ENCODE measurements around the gene PCDH15.
A peak's percentile ranks its signal among the peaks of the same experiment; 100 is the strongest.

The PCDH15 gene

GRCh38 chr10:54203401-54203800 is 597.6 kb downstream of the PCDH15 start:
- TF ChIP-seq, protein P1, sequence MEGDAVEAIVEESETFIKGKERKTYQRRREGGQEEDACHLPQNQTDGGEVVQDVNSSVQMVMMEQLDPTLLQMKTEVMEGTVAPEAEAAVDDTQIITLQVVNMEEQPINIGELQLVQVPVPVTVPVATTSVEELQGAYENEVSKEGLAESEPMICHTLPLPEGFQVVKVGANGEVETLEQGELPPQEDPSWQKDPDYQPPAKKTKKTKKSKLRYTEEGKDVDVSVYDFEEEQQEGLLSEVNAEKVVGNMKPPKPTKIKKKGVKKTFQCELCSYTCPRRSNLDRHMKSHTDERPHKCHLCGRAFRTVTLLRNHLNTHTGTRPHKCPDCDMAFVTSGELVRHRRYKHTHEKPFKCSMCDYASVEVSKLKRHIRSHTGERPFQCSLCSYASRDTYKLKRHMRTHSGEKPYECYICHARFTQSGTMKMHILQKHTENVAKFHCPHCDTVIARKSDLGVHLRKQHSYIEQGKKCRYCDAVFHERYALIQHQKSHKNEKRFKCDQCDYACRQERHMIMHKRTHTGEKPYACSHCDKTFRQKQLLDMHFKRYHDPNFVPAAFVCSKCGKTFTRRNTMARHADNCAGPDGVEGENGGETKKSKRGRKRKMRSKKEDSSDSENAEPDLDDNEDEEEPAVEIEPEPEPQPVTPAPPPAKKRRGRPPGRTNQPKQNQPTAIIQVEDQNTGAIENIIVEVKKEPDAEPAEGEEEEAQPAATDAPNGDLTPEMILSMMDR (IDR thresholded peaks at IDR 0.05; ENCODE audit: borderline replicate concordance, control extremely low read depth, extremely low read depth, insufficient read depth, missing control alignments), result no peak
- in situ Hi-C loops (cut with MboI; ENCODE audit: low sequenced_read_pairs, unreplicated experiment), result no loop called here
- DNase-seq (ENCODE audit: low spot score), result no peak

- in situ Hi-C loops (cut with MboI; ENCODE audit: low sequenced_read_pairs, unreplicated experiment), result no loop called here
These were observed 603.0 kb downstream of the PCDH15 start for GRCh38 chr10:54198051-54198450.

GRCh38 chr10:54194806-54195205 is 606.2 kb downstream of the PCDH15 start:
- in situ Hi-C loops (cut with MboI; ENCODE audit: low sequenced_read_pairs, unreplicated experiment), result no loop called here
- peak; percentile 15 for DNase-seq (ENCODE audit: low spot score)
- TF ChIP-seq, protein P1 (IDR thresholded peaks at IDR 0.05; ENCODE audit: borderline replicate concordance, control extremely low read depth, extremely low read depth, insufficient read depth, missing control alignments), result no peak

More at GRCh38 chr10:54198051-54198450, 603.0 kb downstream of the PCDH15 start:
- TF ChIP-seq, protein P1 (IDR thresholded peaks at IDR 0.05; ENCODE audit: borderline replicate concordance, control extremely low read depth, extremely low read depth, insufficient read depth, missing control alignments), result no peak
- DNase-seq (ENCODE audit: low spot score), result no peak

GRCh38 chr10:54159924-54160323 is 641.1 kb downstream of the PCDH15 start:
- DNase-seq (ENCODE audit: low spot score), result no peak
- in situ Hi-C loops (cut with MboI; ENCODE audit: low sequenced_read_pairs, unreplicated experiment), result no loop called here
- TF ChIP-seq, protein P1 (IDR thresholded peaks at IDR 0.05; ENCODE audit: borderline replicate concordance, control extremely low read depth, extremely low read depth, insufficient read depth, missing control alignments), result no peak

GRCh38 chr10:54148508-54148907 is 652.5 kb downstream of the PCDH15 start:
- TF ChIP-seq, protein P1 (IDR thresholded peaks at IDR 0.05; ENCODE audit: borderline replicate concordance, control extremely low read depth, extremely low read depth, insufficient read depth, missing control alignments), result no peak
- no peak for DNase-seq (ENCODE audit: low spot score)
- in situ Hi-C loops (cut with MboI; ENCODE audit: low sequenced_read_pairs, unreplicated experiment), result no loop called here

DNA sequence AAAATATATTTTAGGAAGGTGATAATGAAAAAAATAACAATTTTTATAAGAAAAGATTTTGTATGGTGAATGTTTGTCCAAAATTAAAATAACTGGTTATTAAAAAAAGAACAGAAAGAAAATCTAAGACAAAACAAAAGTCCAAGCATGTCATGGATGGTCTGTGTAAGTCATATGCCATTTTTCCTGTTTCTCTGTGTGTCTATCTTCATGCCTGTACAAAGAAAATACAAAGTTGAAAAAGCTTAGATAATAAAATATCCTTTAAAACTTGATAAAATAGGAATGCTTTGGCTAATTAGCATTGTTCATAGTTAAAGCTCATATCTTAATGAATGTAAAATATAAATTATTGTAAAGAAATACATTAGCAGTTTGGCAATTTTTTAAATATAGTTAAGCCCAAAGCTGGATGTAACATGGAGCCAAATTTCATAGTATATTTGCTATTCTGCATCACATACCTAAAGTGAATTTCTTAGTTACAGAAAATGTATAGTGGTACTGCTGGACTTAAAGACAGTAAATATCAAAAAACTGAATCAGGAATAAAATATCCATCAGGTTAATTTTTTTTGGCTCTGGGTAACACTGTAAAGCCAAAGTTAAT is 661.1 kb downstream of the PCDH15 start:
- no peak for DNase-seq (ENCODE audit: low spot score)
- TF ChIP-seq, protein P1 (IDR thresholded peaks at IDR 0.05; ENCODE audit: borderline replicate concordance, control extremely low read depth, extremely low read depth, insufficient read depth, missing control alignments), result no peak
- in situ Hi-C loops (cut with MboI; ENCODE audit: low sequenced_read_pairs, unreplicated experiment), result no loop called here
